NCI-H460 (cell line): ENCODE data around the gene OR2T35. TPM values are rescaled to one million over a fixed set of nuclear protein-coding genes. Genes with fewer than 3 reads are reported as not detected.

Experiments used
- DNase-seq: peaks from one replicate; pipeline ENCODE4 v3.0.0-alpha.2; 2016; ENCODE audit warnings: low read depth; ENCODE audit errors: extremely low read depth
- small RNA-seq, 2 experiments: library from RNA; depleted of rRNA; stranded (forward); fragments of <200 nt; gene quantifications; one replicate each; pipeline ENCODE3, GENCODE V24; 2014
- total RNA-seq: library from RNA; depleted of rRNA; stranded (reverse); fragments of >200 nt; shearing (Covaris generic); gene quantifications from 2 replicates; pipeline ENCODE4 v1.2.3, GENCODE V29; 2014; rRNA removed

OR2T35 gene
- total RNA-seq, 1 experiment from 2014 or later: not detected

DNA sequence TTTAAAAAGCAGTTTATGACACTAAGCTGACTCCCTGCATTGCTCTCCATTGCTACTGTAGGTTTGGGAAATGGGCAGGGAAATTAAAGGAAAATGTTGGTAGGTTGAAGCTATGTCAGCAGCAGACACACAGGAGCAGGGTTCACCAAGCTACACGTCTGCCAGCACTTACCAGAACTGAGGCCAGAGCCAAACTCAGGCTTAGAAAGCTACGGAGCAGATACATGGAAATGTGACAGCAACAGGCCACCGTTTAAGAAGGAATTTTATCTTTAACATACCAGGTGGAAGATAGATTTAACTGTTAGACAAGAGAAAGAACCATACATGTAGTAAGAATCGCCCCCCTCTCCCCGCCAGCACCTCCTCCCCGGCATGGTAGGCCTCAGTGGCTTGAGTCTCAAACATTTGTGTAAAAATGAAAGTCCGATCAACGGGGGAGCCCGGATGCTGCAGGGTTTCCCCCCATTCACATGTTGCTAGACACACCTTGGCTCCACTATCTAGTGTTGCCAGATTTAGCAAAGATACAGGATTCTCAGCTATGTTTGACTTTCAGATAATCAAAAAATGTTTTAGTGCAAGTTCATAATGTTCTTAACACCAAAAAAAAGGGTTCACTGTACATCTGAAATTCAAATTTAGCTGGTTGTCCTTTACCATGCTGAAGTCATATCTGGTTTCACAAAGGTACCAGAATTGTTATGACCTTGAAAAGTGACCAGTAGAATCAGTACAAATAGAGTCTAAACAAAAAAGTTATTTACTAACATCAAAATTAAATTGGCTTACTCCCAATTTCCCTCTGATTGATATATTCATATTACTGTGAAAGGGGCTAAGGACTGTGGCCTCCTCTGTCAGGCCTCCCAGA lies 16.9 kb downstream of the OR2T35 start:
- DNase-seq: no peak

DNA sequence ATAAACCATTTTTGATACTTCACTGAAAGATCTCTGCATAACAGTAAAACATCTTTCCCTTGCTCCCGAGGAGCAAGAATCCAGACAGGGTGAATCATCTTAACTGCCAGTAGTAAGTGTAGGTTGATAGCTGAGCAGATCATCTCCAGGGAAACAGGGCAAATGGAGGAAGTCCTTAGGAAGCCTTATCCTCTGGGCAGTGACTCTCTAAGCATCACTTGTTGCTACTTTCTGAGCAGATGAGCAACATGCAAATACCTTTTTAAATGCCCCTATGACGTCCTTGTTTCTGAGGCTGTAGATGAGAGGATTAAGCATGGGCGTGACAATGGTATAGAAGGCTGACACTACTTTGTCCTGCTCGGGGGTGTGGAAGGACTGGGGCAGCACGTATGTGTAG lies 19.1 kb downstream of the OR2T35 start:
- no peak for DNase-seq

DNA sequence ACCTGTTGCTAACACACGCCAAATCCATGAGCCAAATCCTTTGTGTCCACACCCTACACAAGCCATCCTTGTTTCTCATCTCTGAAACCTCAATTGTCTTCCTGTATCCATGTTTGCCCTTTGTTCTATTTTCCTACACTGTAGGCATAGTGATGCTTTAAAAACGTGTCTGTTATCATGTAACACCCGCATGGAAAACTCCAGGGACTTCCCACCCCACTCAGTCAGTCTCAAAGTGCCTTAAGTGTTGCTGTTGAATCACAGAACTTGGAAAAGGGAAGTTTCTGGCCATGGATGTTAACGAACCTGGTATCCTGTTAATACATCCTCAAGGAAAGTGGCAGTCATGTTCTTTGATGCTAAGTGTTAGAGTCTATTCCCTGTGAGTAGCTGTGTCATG lies 19.9 kb downstream of the OR2T35 start:
- no peak for DNase-seq

DNA sequence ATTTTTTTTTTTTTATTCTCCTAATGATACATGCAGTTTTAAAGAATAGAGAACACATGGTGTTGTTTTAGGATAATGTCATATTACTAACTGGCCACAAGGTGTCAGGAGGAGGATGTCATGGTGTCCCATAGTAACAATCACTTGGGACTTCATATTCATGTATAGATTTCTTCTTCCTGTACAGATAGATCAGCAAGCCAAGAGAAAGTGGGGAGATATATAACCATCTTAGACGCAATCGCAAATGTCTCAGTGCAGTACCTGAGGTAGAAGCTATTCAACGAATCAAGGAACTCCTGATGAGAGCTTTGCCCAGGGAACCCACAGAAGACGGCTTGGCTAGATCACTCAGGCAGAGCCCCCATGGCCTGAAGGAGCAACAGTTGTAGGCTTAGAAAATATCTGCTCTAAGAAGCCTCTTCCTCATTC lies 22.5 kb downstream of the OR2T35 start:
- DNase-seq: peak; percentile 13

DNA sequence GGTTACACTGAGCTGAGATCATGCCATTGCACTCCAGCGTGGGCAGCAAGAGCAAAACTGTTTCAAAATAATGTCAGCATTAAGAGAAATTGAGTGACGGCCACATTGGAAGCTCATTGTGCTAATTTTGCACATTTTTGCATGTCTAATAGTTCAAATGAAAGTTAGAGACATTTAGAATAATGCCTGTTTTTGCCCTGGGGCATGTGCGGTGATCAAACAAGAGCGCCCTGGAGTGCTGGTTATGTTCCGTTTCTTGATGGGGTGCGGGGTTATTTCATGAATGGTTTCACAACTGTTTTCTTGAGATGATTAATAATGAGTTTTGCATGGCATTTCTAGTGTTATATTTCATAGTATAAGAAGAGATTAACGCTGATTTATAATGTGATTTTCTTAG lies 23.3 kb downstream of the OR2T35 start:
- no peak for DNase-seq

DNA sequence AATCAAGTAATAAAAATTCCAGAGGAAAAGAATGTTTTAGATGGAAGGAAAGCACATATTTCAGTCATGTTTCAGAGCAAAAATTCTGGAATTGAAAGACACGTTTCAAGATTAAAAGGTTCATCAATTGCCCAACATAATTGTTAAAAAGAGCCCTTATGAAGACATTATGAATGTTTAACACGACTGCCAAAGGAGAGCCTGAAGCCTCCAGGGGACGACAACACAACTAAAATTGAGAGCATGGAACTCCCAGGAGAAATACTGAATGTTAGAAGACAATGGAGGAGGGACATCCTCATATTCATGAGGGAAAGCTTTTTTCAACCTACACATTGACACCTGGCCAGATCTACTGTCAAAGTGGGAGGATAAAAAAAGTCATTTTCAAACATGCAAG lies 26.2 kb downstream of the OR2T35 start:
- DNase-seq: peak; percentile 28

DNA sequence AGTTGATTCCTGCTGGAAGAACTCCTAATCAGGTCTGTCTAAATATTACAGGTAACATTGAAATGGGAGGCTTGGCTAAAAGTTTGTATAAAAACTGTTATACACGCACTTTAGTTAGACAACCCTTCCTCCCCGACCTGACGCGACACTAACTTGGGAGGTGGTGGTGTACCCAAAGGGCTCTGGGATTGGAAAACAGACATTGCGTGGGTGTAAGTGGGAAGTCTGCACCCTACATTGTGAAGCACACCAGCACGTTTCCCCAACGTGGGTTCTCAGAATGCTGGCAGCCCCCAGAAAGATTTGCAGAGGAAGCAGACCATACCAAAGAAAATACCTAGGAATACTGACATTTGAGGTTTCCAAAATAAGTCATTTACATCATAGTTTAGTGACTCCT lies 27.0 kb downstream of the OR2T35 start:
- DNase-seq: no peak

DNA sequence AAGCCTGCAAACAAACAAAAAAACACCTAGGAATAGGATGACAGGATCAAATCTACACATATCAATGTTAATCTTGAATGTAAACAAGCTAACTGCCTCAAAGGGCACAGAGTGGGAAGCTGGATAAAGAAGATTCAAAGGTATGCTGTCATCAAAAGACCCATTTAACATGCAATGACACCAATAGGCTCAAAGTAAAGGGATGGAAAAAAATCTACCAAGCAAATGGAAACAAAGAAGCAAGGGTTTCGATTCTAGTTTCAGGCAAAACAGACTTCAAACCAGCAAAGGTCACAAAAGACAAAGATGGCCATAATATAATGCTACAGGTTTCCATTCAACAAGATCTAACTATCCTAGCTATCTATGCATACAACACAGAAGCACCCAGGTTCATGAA lies 31.3 kb downstream of the OR2T35 start:
- no peak for DNase-seq

DNA sequence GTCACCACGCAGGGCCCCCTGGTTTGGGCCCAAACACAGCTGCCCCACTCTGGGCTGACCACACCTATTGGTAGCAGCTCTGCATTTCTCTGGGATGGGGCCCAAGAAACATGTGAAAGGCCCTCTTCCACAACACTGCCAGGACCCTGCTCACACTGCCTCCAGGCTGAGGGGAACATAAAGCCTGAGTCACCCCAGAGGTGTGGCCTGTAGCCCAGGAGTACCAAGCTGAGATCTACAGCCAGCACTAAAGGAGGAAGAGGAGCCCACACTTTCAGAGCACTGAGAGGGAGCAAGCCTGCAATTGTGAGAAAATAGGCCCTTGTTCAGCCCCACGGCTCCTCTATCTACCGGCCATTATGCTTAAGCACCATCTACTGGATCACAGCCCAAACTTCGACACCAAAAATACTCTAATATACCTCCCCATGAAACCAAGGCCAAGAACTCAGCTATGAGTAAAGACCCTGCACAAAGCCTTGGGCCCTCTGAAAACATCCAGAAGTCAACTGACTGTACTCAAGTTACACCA lies 33.1 kb downstream of the OR2T35 start:
- DNase-seq: no peak

DNA sequence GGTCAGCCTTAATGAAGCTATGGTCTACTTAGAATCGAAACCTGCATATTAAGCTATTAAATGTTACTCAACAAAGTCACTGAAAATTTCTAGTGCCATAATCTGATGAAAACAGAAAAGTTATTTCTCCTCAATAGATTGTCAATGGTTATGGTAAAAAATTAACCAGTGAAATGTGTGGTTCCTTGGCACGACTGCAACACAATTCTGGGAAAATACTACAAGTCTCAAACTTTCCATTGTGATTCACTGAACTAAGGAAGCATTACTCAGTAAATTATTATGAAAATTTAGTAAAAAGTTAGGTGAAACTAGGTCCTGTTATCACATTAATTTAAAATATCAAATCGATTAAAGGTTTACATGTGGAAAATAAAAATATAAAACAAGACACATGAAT lies 34.8 kb downstream of the OR2T35 start:
- no peak for DNase-seq

DNA sequence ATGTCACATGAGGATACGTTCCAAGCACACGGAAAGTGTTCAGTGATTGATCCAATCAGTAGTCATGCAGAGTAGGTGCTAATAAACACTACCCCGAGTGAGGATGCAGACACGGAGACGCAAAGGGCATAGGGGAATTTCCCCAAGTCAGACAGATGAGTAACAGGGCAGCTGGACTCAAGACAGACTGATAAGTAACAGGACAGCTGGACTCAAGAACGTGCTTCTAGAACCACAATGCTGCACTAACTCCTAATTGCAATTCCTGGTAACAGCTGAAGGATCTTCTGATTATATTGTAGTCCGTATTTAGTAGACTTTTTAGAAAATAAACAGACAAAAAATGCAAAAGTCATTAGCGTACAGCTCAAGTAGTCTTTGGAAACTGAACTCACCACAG lies 45.7 kb downstream of the OR2T35 start:
- no peak for DNase-seq

DNA sequence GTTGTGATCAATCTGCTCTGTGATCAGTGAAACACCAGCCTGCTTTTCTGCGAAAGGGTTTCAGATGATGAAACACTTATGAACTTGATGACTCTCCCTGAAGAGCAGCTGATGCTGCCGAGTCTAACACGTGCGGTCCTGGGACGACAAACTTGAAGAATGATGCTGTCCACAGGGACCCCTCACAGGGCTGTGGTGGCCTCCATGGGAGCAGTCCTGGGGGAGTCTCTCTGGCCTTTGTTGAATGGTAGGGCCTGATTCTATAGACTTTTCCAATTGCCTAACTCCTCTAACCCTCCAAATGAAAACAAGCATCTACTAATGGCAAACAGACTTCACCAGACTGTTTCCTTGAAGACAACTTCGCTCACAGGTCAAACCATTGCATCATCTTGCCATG lies 47.5 kb downstream of the OR2T35 start, which contains the start of gene OR2T10:
Gene OR2T10 (minus strand): TSS at position 112 of the 400 bp plus-strand sequence. CDS start 3,932 bp downstream, outside the sequence.
- DNase-seq: no peak

DNA sequence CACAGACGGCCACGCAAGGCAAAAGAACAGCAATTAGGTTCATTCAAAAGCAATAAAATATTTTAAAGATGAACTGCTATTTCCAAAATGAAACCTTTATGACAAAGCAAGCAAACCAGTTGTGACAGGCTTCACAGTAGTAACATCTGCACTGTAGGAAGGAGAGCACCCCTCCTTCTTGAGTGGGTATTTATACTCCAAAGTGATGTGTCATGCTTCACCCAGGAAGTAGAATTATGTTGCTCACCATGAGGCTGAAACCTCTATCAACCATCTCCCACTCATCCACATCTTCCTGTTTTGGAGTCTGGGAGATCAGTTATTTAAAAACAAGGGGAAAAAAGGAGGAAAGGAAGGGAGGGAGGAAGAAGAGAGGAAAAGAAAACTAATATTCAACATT lies 48.5 kb downstream of the OR2T35 start:
- DNase-seq: no peak

DNA sequence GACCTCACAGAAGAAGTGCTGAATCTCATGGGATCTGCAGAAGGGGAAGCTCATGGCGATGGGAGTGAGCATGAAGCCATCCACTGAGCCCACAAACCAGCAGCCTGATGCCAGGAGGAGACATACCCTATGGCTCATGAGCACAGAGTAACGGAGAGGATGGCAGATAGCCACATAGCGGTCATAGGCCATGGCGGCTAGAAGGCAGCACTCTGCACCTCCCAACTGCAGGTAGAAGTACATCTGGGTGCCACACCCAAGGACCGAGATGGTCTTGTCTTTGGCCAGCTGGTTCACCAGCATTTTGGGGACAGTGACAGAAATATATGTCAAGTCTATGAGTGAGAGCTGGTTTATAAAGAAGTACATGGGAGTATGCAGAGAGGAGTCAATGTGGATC lies 51.9 kb downstream of the OR2T35 start:
- DNase-seq: no peak

DNA sequence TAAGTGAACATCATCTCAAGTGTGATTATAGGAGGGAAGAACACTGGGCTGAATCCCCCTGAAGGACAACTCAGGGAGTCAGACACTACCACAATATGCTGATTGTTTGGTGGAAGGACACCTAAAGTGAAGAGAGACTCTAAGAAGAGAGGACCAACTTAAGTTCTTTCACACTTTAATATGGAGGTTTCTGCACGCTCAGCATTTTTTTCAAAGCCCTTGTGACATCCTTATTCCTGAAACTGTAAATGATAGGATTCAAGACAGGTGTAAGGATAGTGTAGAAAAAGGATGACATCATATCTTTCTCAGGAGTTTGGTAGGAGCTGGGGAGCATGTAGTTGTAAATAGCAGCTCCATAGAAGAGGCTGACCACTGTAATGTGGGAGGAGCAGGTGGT lies 52.4 kb downstream of the OR2T35 start:
- DNase-seq: no peak

DNA sequence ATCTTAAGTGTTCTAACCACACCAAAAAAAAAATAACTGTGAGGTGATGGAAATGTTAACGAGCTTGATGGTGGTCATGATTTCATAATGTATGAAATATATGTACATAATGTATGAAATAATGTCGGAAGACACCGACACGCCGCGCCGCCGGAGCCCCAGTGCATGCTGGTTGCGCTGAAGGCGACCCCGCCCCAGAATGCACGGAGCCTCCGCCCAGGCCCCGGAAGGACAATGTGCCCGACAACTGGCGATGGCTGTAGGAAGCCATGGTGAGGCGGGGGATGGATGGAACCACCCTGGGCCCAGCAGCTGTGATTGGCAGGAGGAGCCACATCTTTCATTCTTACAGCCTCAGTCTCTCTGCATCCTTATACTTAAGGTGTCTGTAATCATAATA lies 55.0 kb downstream of the OR2T35 start:
- DNase-seq: no peak

DNA sequence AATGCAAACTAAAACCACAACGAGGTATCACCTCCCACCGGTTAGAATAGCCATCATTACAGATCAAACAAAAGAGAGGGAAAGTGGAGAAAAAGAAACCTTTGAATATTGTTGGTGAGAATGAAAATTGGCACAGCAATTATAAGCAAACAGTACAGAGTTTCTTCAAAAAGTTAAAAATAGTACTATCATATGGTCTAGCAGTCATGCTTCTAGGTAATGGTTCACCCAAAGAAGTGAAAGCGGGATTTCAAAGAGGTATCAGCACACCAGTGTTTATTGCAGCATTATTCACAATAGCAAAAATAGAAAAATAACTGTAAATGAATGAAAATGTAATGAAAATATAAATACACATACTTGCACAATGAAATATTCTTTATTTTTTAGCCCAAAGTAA lies 55.7 kb downstream of the OR2T35 start:
- no peak for DNase-seq

Small RNA genes lying within 50 kb of the gene (small RNA-seq; reads per million reads assigned to genes)
- gene RF00019: 0 reads per million in 2 experiments

Other genes with a start within 250 kb of the OR2T35 start
- gene OR2T1, start 242.2 kb downstream of the OR2T35 start, total RNA-seq: not detected in 2 replicates
- gene OR2T2, start 199.6 kb downstream of the OR2T35 start, total RNA-seq: not detected in 2 replicates
- gene OR2T3, start 171.9 kb downstream of the OR2T35 start, total RNA-seq: not detected in 2 replicates
- gene OR2T5, start 156.7 kb downstream of the OR2T35 start, total RNA-seq: not detected in 2 replicates
- gene OR2G6, start 137.2 kb downstream of the OR2T35 start, total RNA-seq: not detected in 2 replicates
- not detected in 2 replicates for gene OR2T29, start 82.5 kb downstream of the OR2T35 start, total RNA-seq
- not detected in 2 replicates for gene OR2T34, start 70.5 kb downstream of the OR2T35 start, total RNA-seq
- not detected in 2 replicates for gene OR2T10, start 47.6 kb downstream of the OR2T35 start, total RNA-seq
- not detected in 2 replicates for gene OR2T11, start 10.2 kb downstream of the OR2T35 start, total RNA-seq
- not detected in 2 replicates for gene OR2T27, start 10.2 kb upstream of the OR2T35 start, total RNA-seq
- not detected in 2 replicates for gene OR14I1, start 57.5 kb upstream of the OR2T35 start, total RNA-seq
- not detected in 2 replicates for gene LYPD8, start 110.5 kb upstream of the OR2T35 start, total RNA-seq
- 20.5 and 23.6 TPM in 2 replicates for gene SH3BP5L, start 180.6 kb upstream of the OR2T35 start, total RNA-seq
- gene ZNF672, start 192.9 kb upstream of the OR2T35 start, total RNA-seq: 33.0 and 38.6 TPM in 2 replicates
- gene ZNF692, start 213.8 kb upstream of the OR2T35 start, total RNA-seq: 34.6 and 40.2 TPM in 2 replicates